ES-I3 (cell line): ENCODE data around the gene CCSER1.

Experiments
- H3K36me3 ChIP-seq: 2 replicates; pipeline ENCODE4 v1.6.1; 2013; ENCODE audit warnings: mild to moderate bottlenecking, low read length, control low read depth, moderate library complexity; ENCODE audit not compliant: insufficient read depth
- H3K4me1 ChIP-seq: 2 replicates; pipeline ENCODE4 v1.6.1; 2013; ENCODE audit warnings: mild to moderate bottlenecking, control low read depth, low read length; ENCODE audit not compliant: insufficient read depth
- H3K9ac ChIP-seq: 2 replicates; pipeline ENCODE4 v1.6.1; 2013; ENCODE audit warnings: low read depth, mild to moderate bottlenecking, low read length, moderate library complexity
- H3K9me3 ChIP-seq: 2 replicates; pipeline ENCODE4 v1.6.1; 2013; ENCODE audit warnings: mild to moderate bottlenecking, low read length, moderate library complexity; ENCODE audit not compliant: control insufficient read depth, insufficient read depth

Gene CCSER1

GRCh38 chr4:90982813-90983212 is 855.6 kb downstream of the CCSER1 start:
- no peaks in the 10 kb centered on the region for H3K36me3 ChIP-seq
- H3K9ac ChIP-seq, result no peak overlapping the region
- no peaks in the 10 kb centered on the region for H3K9me3 ChIP-seq
- H3K4me1 ChIP-seq, result no peaks in the 10 kb centered on the region

GRCh38 chr4:90990284-90990683 is 863.1 kb downstream of the CCSER1 start:
- Histone ChIP-seq H3K36me3 (no peaks in the 10 kb centered on the region), H3K9ac (no peak overlapping the region), H3K4me1 (no peaks in the 10 kb centered on the region), H3K9me3 (no peaks in the 10 kb centered on the region)

GRCh38 chr4:90992213-90992612 is 865.0 kb downstream of the CCSER1 start:
- Histone ChIP-seq H3K9me3 (no peaks in the 10 kb centered on the region), H3K4me1 (no peaks in the 10 kb centered on the region), H3K9ac (no peak overlapping the region), H3K36me3 (no peaks in the 10 kb centered on the region)

- H3K36me3 ChIP-seq, result no peaks in the 10 kb centered on the region
- no peaks in the 10 kb centered on the region for H3K9me3 ChIP-seq
- H3K4me1 ChIP-seq, result no peaks in the 10 kb centered on the region
- no peak overlapping the region for H3K9ac ChIP-seq
Measured at GRCh38 chr4:90994851-90995574, 867.8 kb downstream of the CCSER1 start.

GRCh38 chr4:90995996-90996395 is 868.8 kb downstream of the CCSER1 start:
- Histone ChIP-seq H3K4me1 (no peaks in the 10 kb centered on the region), H3K36me3 (no peaks in the 10 kb centered on the region), H3K9ac (no peak overlapping the region), H3K9me3 (no peaks in the 10 kb centered on the region)

- Histone ChIP-seq H3K36me3 (no peaks in the 10 kb centered on the region), H3K9ac (no peak overlapping the region), H3K9me3 (no peaks in the 10 kb centered on the region), H3K4me1 (no peaks in the 10 kb centered on the region)
Measured at GRCh38 chr4:90996813-90997212, 869.6 kb downstream of the CCSER1 start.

GRCh38 chr4:91015861-91016260 is 888.7 kb downstream of the CCSER1 start:
- Histone ChIP-seq H3K36me3 (no peaks in the 10 kb centered on the region), H3K4me1 (no peaks in the 10 kb centered on the region; the same call in 1 of the 2 replicates), H3K9me3 (no peaks in the 10 kb centered on the region), H3K9ac (no peak overlapping the region)

- Histone ChIP-seq H3K9me3 (no peaks in the 10 kb centered on the region), H3K9ac (no peak overlapping the region), H3K4me1 (no peaks in the 10 kb centered on the region; the same call in 1 of the 2 replicates), H3K36me3 (no peaks in the 10 kb centered on the region)
Measured at GRCh38 chr4:91019513-91019912, 892.3 kb downstream of the CCSER1 start.

- no peaks in the 10 kb centered on the region for H3K4me1 ChIP-seq
- H3K9me3 ChIP-seq, result no peaks in the 10 kb centered on the region
- H3K9ac ChIP-seq, result no peak overlapping the region
- no peaks in the 10 kb centered on the region for H3K36me3 ChIP-seq
Measured at GRCh38 chr4:91025241-91026148, 898.3 kb downstream of the CCSER1 start.

- no peaks in the 10 kb centered on the region for H3K4me1 ChIP-seq
Measured at GRCh38 chr4:91028228-91028627, 901.0 kb downstream of the CCSER1 start.

GRCh38 chr4:91031761-91032160 is 904.6 kb downstream of the CCSER1 start:
- no peaks in the 10 kb centered on the region for H3K9me3 ChIP-seq
- no peaks in the 10 kb centered on the region for H3K36me3 ChIP-seq
- no peak overlapping the region for H3K9ac ChIP-seq
- no peaks in the 10 kb centered on the region for H3K4me1 ChIP-seq

More at GRCh38 chr4:91028228-91028627, 901.0 kb downstream of the CCSER1 start:
- Histone ChIP-seq H3K36me3 (no peaks in the 10 kb centered on the region), H3K9me3 (no peaks in the 10 kb centered on the region), H3K9ac (no peak overlapping the region)

- no peaks in the 10 kb centered on the region for H3K9me3 ChIP-seq
- H3K36me3 ChIP-seq, result no peaks in the 10 kb centered on the region
- H3K4me1 ChIP-seq, result no peaks in the 10 kb centered on the region
- H3K9ac ChIP-seq, result no peak overlapping the region
Measured at GRCh38 chr4:91032725-91033445, 905.7 kb downstream of the CCSER1 start.

GRCh38 chr4:91035276-91035675 is 908.1 kb downstream of the CCSER1 start:
- Histone ChIP-seq H3K9me3 (no peaks in the 10 kb centered on the region), H3K36me3 (no peaks in the 10 kb centered on the region), H3K9ac (no peak overlapping the region), H3K4me1 (no peaks in the 10 kb centered on the region)

- no peaks in the 10 kb centered on the region for H3K4me1 ChIP-seq
- no peak overlapping the region for H3K9ac ChIP-seq
- H3K9me3 ChIP-seq, result no peaks in the 10 kb centered on the region
- no peaks in the 10 kb centered on the region for H3K36me3 ChIP-seq
Measured at GRCh38 chr4:91037951-91038350, 910.8 kb downstream of the CCSER1 start.
